ENCODE results near the gene SLC5A1.
"Not testable (repeated sequence)": the region's sequence is repeated elsewhere in the genome, so short reads cannot be mapped to it uniquely, and the experiment has no call there.

DNA sequence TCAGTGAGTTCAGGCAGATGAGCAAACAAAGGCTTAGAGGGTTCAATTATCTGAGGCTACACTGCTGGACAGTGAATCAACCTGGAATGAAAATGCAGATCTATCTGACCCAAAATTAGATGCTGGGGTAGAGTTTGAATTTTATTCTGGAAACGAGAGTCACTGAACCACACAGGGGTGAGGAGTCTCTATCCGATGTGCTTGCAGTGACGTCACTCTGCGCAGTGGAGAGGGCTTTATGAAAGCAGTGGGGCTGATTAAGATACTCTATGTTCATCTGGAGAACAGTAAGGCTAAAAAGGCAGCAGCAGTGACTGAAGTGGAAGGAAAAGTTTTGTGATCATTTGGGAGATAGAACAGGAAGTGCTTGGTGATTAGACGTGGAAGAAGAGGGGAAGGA lies 117.3 kb downstream of the SLC5A1 start:
- TF ChIP-seq, protein P1, sequence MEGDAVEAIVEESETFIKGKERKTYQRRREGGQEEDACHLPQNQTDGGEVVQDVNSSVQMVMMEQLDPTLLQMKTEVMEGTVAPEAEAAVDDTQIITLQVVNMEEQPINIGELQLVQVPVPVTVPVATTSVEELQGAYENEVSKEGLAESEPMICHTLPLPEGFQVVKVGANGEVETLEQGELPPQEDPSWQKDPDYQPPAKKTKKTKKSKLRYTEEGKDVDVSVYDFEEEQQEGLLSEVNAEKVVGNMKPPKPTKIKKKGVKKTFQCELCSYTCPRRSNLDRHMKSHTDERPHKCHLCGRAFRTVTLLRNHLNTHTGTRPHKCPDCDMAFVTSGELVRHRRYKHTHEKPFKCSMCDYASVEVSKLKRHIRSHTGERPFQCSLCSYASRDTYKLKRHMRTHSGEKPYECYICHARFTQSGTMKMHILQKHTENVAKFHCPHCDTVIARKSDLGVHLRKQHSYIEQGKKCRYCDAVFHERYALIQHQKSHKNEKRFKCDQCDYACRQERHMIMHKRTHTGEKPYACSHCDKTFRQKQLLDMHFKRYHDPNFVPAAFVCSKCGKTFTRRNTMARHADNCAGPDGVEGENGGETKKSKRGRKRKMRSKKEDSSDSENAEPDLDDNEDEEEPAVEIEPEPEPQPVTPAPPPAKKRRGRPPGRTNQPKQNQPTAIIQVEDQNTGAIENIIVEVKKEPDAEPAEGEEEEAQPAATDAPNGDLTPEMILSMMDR (IDR thresholded peaks at IDR 0.05) = not testable (repeated sequence)
- TF ChIP-seq POLR2A, EP300 (IDR thresholded peaks at IDR 0.05): not testable (repeated sequence)
